ENCODE data around the gene RNF10. TPM values are rescaled to one million over a fixed set of nuclear protein-coding genes. Genes with fewer than 3 reads are reported as not detected.

The RNF10 gene
- total and polyA plus RNA-seq, 9 of the 15 experiments (the other 6 are each of a cell fraction or from before 2014, with no cell fraction given): 43.0 to 139 (median 80.1) TPM

DNA sequence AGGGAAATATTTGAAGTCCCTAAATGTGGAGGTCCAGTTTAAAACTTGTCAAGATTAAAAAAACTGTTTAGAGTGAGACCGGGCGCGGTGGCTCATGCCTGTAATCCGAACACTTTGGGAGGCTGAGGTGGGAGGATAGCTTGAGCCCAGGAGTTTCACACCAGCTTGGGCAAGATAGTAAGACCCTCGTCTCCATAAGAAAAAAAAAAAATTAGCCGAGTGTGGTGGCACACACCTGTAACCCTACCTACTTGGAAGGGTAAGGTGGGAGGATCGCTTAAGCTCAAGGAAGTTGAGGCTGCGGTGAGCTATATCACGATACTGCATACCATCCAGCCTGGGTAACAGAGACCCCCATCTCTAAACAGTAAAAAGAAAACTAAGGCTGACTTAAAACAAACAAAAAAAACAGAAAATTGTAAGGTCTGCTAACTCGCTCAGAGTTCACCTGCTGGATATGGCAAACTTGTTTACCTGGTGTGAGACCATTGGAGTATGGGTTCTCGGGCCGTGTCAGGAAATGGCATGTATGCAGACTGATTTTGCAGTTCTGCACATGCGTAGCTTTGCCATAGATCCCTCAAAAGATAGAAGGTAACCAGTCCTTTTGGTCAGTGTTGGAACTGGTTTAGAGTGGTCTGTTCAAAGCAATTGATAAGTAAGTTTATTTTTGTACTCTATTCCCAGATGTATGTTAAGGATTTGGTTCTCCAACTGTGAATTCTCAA, 2.1 kb downstream of the RNF10 start (continued):
- TF ChIP-seq, protein P1, sequence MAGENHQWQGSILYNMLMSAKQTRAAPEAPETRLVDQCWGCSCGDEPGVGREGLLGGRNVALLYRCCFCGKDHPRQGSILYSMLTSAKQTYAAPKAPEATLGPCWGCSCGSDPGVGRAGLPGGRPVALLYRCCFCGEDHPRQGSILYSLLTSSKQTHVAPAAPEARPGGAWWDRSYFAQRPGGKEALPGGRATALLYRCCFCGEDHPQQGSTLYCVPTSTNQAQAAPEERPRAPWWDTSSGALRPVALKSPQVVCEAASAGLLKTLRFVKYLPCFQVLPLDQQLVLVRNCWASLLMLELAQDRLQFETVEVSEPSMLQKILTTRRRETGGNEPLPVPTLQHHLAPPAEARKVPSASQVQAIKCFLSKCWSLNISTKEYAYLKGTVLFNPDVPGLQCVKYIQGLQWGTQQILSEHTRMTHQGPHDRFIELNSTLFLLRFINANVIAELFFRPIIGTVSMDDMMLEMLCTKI (IDR thresholded peaks at IDR 0.05; ENCODE audit: partially characterized antibody): no peak
- TF ChIP-seq, protein P2, sequence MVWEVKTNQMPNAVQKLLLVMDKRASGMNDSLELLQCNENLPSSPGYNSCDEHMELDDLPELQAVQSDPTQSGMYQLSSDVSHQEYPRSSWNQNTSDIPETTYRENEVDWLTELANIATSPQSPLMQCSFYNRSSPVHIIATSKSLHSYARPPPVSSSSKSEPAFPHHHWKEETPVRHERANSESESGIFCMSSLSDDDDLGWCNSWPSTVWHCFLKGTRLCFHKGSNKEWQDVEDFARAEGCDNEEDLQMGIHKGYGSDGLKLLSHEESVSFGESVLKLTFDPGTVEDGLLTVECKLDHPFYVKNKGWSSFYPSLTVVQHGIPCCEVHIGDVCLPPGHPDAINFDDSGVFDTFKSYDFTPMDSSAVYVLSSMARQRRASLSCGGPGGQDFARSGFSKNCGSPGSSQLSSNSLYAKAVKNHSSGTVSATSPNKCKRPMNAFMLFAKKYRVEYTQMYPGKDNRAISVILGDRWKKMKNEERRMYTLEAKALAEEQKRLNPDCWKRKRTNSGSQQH (CRISPR knock-in tag; IDR thresholded peaks at IDR 0.05): no peak
- TF ChIP-seq ZNF766 (CRISPR knock-in tag; conservative IDR thresholded peaks at IDR 0.05) (no peak), ATF1 (CRISPR knock-in tag; IDR thresholded peaks at IDR 0.05) (no peak), ATF1 (tag; IDR thresholded peaks at IDR 0.05) (no peak), STAT5A (IDR thresholded peaks at IDR 0.05; ENCODE audit: borderline replicate concordance, low read length) (no peak), GATA2 (CRISPR knock-in tag; IDR thresholded peaks at IDR 0.05) (0 out of 2 replicates have a peak, but pooled peaks have one; percentile 36), KLF1 (tag; IDR thresholded peaks at IDR 0.05) (no peak), ZNF586 (CRISPR knock-in tag; conservative IDR thresholded peaks at IDR 0.05) (no peak), NFRKB (IDR thresholded peaks at IDR 0.05; ENCODE audit: low read depth) (no peak), ZNF436 (CRISPR knock-in tag; IDR thresholded peaks at IDR 0.05) (no peak), POLR2A (conservative IDR thresholded peaks at IDR 0.05) (no peak), SETDB1 (IDR thresholded peaks at IDR 0.05; ENCODE audit: low read length) (no peak)
- TF ChIP-seq, protein P3, sequence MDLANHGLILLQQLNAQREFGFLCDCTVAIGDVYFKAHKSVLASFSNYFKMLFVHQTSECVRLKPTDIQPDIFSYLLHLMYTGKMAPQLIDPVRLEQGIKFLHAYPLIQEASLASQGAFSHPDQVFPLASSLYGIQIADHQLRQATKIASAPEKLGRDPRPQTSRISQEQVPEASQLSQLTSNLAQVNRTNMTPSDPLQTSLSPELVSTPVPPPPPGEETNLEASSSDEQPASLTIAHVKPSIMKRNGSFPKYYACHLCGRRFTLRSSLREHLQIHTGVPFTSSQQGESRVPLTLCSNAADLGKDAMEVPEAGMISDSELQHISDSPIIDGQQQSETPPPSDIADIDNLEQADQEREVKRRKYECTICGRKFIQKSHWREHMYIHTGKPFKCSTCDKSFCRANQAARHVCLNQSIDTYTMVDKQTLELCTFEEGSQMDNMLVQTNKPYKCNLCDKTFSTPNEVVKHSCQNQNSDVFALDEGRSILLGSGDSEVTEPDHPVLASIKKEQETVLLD (IDR thresholded peaks at IDR 0.05): no peak
- TF ChIP-seq, protein P4, sequence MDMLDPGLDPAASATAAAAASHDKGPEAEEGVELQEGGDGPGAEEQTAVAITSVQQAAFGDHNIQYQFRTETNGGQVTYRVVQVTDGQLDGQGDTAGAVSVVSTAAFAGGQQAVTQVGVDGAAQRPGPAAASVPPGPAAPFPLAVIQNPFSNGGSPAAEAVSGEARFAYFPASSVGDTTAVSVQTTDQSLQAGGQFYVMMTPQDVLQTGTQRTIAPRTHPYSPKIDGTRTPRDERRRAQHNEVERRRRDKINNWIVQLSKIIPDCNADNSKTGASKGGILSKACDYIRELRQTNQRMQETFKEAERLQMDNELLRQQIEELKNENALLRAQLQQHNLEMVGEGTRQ (CRISPR knock-in tag; IDR thresholded peaks at IDR 0.05): no peak
- TF ChIP-seq, protein P5, sequence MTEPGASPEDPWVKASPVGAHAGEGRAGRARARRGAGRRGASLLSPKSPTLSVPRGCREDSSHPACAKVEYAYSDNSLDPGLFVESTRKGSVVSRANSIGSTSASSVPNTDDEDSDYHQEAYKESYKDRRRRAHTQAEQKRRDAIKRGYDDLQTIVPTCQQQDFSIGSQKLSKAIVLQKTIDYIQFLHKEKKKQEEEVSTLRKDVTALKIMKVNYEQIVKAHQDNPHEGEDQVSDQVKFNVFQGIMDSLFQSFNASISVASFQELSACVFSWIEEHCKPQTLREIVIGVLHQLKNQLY (CRISPR knock-in tag; conservative IDR thresholded peaks at IDR 0.05): no peak

All from K562 (cell line).